NCI-H2196 (cell line): ENCODE data around the gene MCF2L.
"Not testable (repeated sequence)": the region's sequence is repeated elsewhere in the genome, so short reads cannot be mapped to it uniquely, and the experiment has no call there.

ENCODE experiments used
- DNase-seq: peaks from one replicate; lab custom pipeline; 2025; ENCODE audit not compliant: unreplicated experiment; lab: John Stamatoyannopoulos, UW

MCF2L gene

DNA sequence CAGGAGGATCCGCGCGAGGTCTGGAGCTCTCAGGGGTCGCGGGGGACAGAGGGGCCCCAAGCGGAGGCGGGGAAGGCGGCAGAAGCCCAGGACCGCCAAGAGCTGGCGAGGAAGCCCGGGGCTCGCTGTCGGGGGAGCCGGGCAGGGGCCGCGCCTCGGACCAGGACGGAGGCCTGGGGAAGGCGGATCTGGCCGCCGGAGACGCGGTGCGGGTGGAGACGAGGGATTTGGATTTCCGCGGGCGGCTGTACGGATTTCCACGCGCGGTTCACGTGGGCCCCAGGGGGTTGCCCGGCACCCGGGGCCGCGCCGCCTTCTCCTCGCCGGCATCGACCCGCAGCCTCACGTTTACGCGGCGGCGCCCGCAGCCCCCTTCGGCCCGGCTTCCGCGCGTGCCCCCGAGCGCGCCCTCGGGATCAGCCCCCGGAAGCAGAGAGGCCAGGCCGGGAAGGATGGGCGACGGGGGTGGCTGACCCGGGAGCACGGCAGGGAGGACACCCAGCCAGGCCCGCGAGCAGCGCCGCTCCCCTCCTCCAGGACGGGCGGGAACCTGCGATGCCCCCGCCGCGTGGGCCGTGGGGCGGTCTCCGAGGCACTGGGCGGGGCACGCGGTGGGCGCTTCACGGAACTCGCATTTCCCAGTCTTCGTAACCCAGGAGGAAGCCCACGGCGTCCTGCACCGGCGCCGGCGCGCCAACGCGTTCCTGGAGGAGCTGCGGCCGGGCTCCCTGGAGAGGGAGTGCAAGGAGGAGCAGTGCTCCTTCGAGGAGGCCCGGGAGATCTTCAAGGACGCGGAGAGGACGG is 141.2 kb downstream of the MCF2L start:
- no peak for DNase-seq

DNA sequence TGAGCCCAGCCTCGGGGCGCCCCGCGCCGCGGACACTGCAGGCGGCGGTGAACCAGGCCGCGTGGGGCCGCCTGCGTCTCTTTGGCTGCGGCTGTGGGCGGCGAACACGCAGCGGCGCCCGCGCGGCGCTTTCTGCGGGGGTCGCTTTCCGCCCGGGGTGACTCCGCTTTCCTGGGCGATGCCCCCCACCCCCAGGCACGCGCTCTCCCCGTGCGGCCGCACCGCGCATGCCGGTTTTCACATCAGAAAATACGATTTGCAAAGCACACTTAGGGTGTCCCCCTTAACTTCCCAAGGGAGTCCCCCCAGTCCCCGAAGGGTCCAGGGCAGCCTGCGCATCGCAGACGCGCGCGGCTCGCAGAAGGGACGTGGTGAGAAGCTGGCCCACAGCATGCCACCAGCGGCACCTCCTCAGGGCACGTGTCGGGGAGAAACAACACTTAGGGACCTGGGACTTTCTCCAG is 141.9 kb downstream of the MCF2L start:
- no peak for DNase-seq

DNA sequence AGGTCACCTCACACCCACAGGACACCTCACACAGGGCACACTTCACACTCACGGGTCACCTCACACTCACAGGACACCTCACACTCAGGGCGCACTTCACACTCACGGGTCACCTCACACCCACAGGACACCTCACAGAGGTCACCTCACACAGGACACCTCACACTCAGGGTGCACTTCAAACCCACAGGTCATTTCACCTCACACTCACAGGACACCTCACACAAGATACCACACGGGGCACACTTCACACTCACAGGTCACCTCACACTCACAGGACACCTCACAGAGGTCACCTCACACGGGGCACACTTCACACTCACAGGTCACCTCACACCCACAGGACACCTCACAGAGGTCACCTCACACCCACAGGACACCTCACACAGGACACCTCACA is 142.8 kb downstream of the MCF2L start:
- DNase-seq, result not testable (repeated sequence)

DNA sequence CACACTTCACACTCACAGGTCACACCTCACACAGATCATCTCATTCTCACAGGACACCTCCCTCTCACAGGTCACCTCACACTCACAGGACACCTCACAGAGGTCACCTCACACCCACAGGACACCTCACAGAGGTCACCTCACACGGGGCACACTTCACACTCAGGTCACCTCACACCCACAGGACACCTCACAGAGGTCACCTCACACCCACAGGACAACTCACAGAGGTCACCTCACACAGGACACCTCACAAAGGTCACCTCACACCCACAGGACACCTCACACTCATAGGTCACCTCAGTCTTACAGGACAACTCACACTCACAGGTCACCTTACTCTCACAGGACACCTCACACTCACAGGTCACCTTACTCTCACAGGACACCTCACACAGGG is 143.5 kb downstream of the MCF2L start:
- DNase-seq, result not testable (repeated sequence)

DNA sequence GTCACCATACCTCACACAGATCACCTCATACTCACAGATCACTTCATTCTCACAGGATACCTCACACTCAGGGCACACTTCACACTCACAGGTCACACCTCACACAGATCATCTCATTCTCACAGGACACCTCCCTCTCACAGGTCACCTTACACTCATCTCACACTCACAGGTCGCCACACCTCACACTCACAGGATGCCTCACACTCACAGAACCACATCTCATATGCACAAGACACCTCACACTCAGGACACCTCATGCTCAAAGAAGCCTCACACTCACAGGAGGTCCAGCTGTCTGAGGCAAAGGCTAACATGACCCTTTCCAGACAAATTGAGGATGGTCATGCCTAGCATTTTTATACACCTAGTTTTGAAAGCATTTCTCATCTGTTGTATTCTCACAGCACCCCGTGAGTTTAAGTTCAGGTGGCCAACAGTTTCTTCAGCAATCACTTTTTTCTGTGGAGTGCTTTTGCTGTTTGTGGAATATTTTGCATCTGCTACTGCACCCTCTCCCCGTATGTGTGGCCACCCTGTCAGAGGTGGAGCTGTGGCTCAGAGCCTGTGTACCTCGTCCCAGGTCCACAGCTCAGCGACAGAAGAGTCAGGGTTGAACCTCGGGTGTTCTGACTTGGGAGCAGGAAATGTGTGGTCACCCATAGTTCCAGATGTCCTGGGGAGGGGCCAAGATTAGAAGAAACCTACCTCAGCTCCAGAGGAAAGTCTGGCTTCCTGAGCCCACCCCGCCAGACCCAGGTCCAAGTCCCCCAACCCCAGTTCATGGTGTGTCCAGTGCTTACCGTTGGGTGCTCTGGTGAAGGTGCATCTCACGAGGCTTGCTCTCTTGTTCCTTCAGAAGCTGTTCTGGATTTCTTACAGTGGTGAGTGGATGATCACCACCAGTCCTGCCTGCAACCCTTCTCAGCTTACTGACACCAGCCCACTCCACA is 144.2 kb downstream of the MCF2L start:
- no peak for DNase-seq

DNA sequence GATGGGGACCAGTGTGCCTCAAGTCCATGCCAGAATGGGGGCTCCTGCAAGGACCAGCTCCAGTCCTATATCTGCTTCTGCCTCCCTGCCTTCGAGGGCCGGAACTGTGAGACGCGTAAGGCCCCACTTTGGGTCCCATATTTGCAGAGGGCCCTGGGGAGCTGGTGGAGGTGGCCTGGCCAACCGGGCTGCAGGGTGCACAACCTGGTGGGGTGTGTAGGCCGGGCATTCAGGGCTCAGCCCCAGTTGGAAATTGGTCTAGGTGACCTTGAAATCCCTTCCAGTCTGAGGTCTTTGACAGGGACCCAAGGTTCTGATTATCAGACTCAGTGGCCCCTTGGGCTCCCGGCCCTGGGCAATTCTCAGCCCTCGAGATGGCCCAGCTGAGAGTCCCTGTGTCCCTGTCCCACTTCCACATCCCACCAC is 144.8 kb downstream of the MCF2L start:
- no peak for DNase-seq

GRCh38 chr13:113114511-113115362 is 145.7 kb downstream of the MCF2L start:
- DNase-seq, result no peak

- no peak for DNase-seq
Observed at GRCh38 chr13:113115363-113116205, 146.6 kb downstream of the MCF2L start.

DNA sequence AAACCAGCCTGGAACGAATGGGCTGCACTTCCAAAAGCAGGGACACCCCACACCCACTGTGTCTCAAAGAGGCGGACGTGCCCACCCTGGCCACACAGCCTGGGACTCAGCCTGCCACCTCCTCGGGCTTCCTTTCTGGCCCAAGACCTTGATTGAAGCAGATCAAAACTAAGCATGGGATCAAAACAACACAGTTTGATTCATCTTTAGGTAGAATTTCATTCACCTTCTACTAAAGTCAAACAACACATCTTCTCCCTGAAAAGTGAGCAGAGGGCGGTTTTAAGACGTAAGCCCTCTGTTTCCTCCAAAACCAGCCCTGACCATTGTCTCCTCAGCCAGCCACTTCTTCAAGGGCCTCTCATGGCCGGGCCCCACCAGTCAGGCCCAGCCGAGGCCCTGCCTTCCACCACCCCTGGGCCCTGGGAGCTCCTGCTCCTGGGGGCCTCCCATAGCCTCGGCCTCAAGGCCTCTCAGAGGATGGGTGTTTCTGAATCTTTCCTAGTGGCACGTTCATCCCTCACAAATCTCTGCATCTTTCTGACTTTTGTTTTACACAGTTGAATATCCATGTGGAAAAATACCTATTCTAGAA is 147.3 kb downstream of the MCF2L start:
- DNase-seq, result no peak

GRCh38 chr13:113116871-113117271 is 147.9 kb downstream of the MCF2L start:
- DNase-seq, result no peak

DNA sequence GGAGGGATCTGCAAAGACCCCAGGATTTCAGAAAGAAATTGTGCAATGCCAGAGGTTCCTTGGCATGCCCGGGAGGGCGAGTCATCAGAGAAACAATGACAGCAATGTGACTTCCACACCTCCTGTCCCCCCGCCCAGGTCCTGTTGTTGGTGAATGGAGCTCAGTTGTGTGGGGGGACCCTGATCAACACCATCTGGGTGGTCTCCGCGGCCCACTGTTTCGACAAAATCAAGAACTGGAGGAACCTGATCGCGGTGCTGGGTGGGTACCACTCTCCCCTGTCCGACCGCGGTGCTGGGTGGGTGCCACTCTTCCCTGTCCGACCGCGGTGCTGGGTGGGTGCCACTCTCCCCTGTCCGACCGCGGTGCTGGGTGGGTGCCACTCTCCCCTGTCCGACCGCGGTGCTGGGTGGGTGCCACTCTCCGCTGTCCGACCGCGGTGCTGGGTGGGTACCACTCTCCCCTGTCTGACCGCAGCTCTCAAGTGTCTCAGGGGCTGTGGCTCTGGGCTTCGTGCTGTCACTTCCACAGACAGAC is 148.4 kb downstream of the MCF2L start:
- no peak for DNase-seq

GRCh38 chr13:113117911-113118260 is 148.9 kb downstream of the MCF2L start:
- DNase-seq, result no peak

GRCh38 chr13:113118261-113119021 is 149.4 kb downstream of the MCF2L start:
- DNase-seq, result no peak

DNA sequence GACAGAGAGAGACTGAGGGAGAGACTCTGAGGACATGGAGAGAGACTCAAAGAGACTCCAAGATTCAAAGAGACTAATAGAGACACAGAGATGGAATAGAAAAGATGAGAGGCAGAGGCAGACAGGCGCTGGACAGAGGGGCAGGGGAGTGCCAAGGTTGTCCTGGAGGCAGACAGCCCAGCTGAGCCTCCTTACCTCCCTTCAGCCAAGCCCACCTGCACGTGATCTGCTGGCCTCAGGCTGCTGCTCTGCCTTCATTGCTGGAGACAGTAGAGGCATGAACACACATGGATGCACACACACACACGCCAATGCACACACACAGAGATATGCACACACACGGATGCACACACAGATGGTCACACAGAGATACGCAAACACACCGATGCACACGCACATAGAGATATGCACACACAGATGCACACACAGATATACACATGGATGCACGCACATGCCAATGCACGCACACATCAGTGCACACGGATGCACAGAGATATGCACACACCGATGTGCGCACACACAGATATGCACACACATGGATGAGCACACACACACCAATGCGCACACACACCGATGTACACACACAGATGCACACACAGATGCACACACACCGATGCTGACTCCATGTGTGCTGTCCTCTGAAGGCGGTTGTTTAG is 150.3 kb downstream of the MCF2L start:
- no peak for DNase-seq

- no peak for DNase-seq
Observed at GRCh38 chr13:113119822-113120189, 150.8 kb downstream of the MCF2L start.

- no peak for DNase-seq
Observed at GRCh38 chr13:113120300-113121182, 151.5 kb downstream of the MCF2L start.

DNA sequence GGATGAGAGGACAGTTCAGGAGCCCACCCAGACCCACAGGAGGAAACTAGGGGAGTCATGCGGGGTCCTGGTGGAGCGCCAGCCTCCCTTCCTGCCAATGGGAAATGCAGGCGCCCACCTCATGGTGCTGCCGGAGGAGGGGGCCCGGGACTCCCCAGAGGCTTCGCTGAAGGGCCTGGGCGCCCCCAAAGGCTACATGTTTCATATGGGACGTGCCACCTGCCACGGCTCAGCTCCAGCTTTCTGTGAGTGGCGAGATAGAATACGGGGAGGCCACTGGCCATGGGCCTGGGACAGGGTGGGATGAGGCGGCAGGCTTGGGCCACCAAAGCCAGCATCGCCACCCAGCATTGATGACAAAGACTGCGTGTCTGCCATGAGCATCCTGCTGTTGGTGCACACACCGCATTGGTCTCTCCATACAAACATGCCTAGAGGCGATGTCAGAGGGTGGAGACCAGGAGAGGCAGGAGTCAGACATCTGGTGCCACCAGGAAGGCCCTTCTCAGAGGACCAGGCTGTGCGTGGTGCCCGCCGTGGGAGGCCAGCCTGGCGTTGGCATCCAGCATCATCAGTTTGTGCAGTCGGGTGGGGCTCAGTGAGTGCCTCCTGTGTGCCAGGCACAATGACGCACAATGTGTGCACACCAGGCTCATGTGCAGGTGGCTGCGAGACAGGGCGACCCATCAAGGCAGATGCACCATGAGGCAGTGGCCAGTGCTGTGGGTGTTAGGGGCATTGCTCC is 152.3 kb downstream of the MCF2L start:
- no peak for DNase-seq
